Cerebellar cortex (tissue), 1 donor: ENCODE data around the gene IGHMBP2.

Experiments
- DNase-seq: peaks from one replicate; pipeline ENCODE4 v3.0.0-alpha.2; 2015; ENCODE audit warnings: low spot score

The IGHMBP2 gene

GRCh38 chr11:68982134-68982533 is 78.4 kb downstream of the IGHMBP2 start:
- no peak for DNase-seq

- no peak for DNase-seq
Measured at GRCh38 chr11:68983801-68984200, 80.1 kb downstream of the IGHMBP2 start.

- DNase-seq = no peak
Measured at GRCh38 chr11:68987211-68987610, 83.5 kb downstream of the IGHMBP2 start.

- peak; percentile 94 for DNase-seq
Measured at GRCh38 chr11:68988491-68988890, 84.8 kb downstream of the IGHMBP2 start.
